Adrenal gland (tissue), 12 donors: ENCODE measurements around the gene TADA2B. TPM values are rescaled to one million over a fixed set of nuclear protein-coding genes. Genes with fewer than 3 reads are reported as not detected.

Experiments used
- DNase-seq, 7 donors: peaks; one replicate each; pipeline ENCODE4 v3.0.0-alpha.2; 2019 to 2020
- H3K27ac ChIP-seq, 5 donors: fragments of 200-600 bp; sonication (generic) in 4 of 5; 1 replicate in 3 of 5; 2 replicates in 2 of 5; pipeline versions ENCODE4 v1.5.1 to v1.8.0; 2016 to 2020; ENCODE audit warnings: mild to moderate bottlenecking in 1 of 5
- H3K27me3 ChIP-seq: fragments of 200-600 bp; 2 replicates; pipeline ENCODE4 v1.8.0; 2021
- H3K36me3 ChIP-seq, 2 donors: fragments of 200-600 bp; replicated peaks in 1 of 2; 1 replicate in 1 of 2; 2 replicates in 1 of 2; pipeline versions ENCODE4 v1.5.1 to v1.8.0; 2018 to 2022
- H3K4me1 ChIP-seq, 2 donors: fragments of 200-600 bp; replicated peaks in 1 of 2; 1 replicate in 1 of 2; 2 replicates in 1 of 2; pipeline versions ENCODE4 v1.5.1 to v1.8.0; 2018 to 2021
- H3K4me3 ChIP-seq, 4 donors: fragments of 200-600 bp; sonication (generic) in 3 of 4; one replicate each; pipeline ENCODE4 v1.5.1; 2016 to 2018
- H3K9me3 ChIP-seq, 3 donors: fragments of 200-600 bp; sonication (generic) in 1 of 3; replicated peaks in 1 of 3; 1 replicate in 2 of 3; 2 replicates in 1 of 3; pipeline versions ENCODE4 v1.5.1 to v1.8.0; 2016 to 2021
- POLR2A ChIP-seq, 2 donors: fragments of 450-650 bp; IDR thresholded peaks; one replicate each; pipeline ENCODE4 v1.6.1; 2017; ENCODE audit warnings: antibody characterized with exemption in 2 of 2, mild to moderate bottlenecking in 2 of 2, moderate library complexity in 1 of 2
- WGBS, 4 donors: extraction: QIAGEN DNeasy Blood & Tissue Kit in 2 of 4; methylation state at CpG; one replicate each; pipeline versions ENCODE4 v1.1.5 to v1.1.7; 2013 to 2017; 5-methylcytosine and 5-hydroxymethylcytosine counted together
- intact Hi-C, 2 donors: fragments of 100-400 bp; cut with DNase I; formaldehyde crosslinking; loops; one replicate each; pipeline versions ENCODE4 v1.14.1 to v1.15.0; 2022 to 2023
- polyA plus RNA-seq, 3 donors: library from polyadenylated mRNA; stranded (reverse); fragments of 200-250 nt in 2 of 3; fragments of 350-450 nt in 1 of 3; fragmentation: Illumina TruSeq in 1 of 3; extraction: RNeasy Lipid Tissue Mini Kit (QIAGEN cat#74804) in 1 of 3; gene quantifications; one replicate each; pipeline ENCODE4 v1.2.3, GENCODE V29; 2013 to 2014
- total RNA-seq, 9 donors: library from RNA; depleted of rRNA in 4 of 9; stranded (reverse); fragments of >200 nt in 4 of 9; fragments of 120-200 nt in 1 of 9; fragmentation: NEBNext Ultra II Directional in 1 of 9; extraction: Animal tissue kit (Norgen Biotek cat#: 25700) in 1 of 9; gene quantifications; one replicate each; pipeline versions ENCODE4 v1.1.0 to v1.2.4, GENCODE V29; 2013 to 2023
- TF ChIP-seq, protein P1 (sequence below), 6 experiments: fragments of 450-650 bp in 4 of 6; fragments of 200-600 bp in 2 of 6; sonication (generic) in 1 of 6; IDR thresholded peaks; 1 replicate in 5 of 6; 2 replicates in 1 of 6; pipeline versions ENCODE4 v1.5.1 to v1.8.0; 2016 to 2021; ENCODE audit warnings: antibody characterized with exemption in 6 of 6, mild to moderate bottlenecking in 2 of 6, moderate library complexity in 1 of 6
- donor health status: healthy with polysubstance abuse.
- donor health status: Bipolar disorder and iron deficiency.
- donor health status: DM: yes; HTN: yes; CAD: no.
- donor health status: DM: no; HTN: no; CAD: no.
- donor health status: DM: no; HTN: no; CAD: no.
- donor health status: DM: yes; HTN: yes; CAD: no.

TADA2B gene
- total and polyA plus RNA-seq, 12 donors: 13.3 to 60.8 (median 32.4) TPM

GRCh38 chr4:7027284-7027683 lies 15.9 kb upstream of the TADA2B start:
- no peaks in the 10 kb centered on the region for H3K9me3 ChIP-seq
- DNase-seq: no peak
- H3K4me3 ChIP-seq: no peak overlapping the region
- H3K36me3 ChIP-seq: peaks cover 0 to 77% of the 10 kb centered on the region in 2 donors
- peaks cover 4 to 6% of the 10 kb centered on the region in 2 donors for H3K4me1 ChIP-seq
- H3K27ac ChIP-seq: no peak overlapping the region
- WGBS, 4 donors: 90 to 96% (median 94%) methylated on average over 7 of the region's 7 CpGs
- intact Hi-C loops: no loop called here
- H3K27me3 ChIP-seq: no peaks in the 10 kb centered on the region
- no peak for TF ChIP-seq POLR2A (IDR thresholded peaks at IDR 0.05)
- TF ChIP-seq, protein P1, sequence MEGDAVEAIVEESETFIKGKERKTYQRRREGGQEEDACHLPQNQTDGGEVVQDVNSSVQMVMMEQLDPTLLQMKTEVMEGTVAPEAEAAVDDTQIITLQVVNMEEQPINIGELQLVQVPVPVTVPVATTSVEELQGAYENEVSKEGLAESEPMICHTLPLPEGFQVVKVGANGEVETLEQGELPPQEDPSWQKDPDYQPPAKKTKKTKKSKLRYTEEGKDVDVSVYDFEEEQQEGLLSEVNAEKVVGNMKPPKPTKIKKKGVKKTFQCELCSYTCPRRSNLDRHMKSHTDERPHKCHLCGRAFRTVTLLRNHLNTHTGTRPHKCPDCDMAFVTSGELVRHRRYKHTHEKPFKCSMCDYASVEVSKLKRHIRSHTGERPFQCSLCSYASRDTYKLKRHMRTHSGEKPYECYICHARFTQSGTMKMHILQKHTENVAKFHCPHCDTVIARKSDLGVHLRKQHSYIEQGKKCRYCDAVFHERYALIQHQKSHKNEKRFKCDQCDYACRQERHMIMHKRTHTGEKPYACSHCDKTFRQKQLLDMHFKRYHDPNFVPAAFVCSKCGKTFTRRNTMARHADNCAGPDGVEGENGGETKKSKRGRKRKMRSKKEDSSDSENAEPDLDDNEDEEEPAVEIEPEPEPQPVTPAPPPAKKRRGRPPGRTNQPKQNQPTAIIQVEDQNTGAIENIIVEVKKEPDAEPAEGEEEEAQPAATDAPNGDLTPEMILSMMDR (IDR thresholded peaks at IDR 0.05): no peak

DNA sequence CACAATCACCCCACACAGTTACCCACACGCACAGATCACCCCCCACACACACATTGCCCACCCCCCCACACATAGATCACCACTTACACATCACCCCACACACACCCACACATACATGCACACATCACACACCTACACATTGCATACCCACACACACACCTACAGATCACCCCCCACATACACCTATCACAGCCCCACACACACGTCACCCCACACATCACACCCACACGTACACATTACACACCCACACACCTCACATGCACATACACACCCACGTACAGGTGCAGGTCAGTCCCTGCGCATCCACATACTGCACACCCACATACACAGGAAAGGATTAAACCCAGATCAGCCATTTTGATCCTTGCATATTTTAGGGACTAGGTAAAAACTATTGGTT lies 15.3 kb upstream of the TADA2B start:
- WGBS, 4 donors: 57 to 87% (median 68%) methylated on average over 5 of the region's 5 CpGs
- intact Hi-C loops: no loop called here
- DNase-seq: no peak
- Histone ChIP-seq H3K9me3 (no peaks in the 10 kb centered on the region), H3K4me3 (no peak overlapping the region), H3K27ac (no peak overlapping the region), H3K27me3 (no peaks in the 10 kb centered on the region), H3K4me1 (no peaks in the 10 kb centered on the region), H3K36me3 (peaks cover 0 to 75% of the 10 kb centered on the region in 2 donors)
- TF ChIP-seq, protein P1 (IDR thresholded peaks at IDR 0.05): no peak
- TF ChIP-seq POLR2A (IDR thresholded peaks at IDR 0.05): no peak

DNA sequence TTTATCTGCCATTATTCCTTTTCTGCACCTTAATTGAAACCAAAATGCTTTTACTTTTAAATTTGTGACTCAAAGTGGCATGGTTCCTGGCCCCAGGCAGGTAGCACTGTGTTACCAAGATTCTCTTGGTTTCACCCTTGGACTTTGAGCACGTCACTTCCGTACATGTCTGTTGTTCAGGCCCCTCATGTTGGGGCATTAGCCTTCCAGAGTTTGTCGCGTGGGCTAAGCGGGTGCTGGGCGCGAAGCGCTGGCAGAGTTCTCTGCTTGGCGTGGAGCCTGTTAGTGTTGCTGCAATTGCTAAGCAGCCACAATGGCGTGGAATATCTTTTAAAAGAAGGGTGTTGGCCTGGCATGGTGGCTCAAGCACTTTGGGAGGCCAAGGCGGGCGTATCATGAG lies 14.0 kb upstream of the TADA2B start:
- no peak overlapping the region for H3K4me3 ChIP-seq
- H3K36me3 ChIP-seq: peaks cover 0 to 62% of the 10 kb centered on the region in 2 donors
- no peaks in the 10 kb centered on the region for H3K4me1 ChIP-seq
- no peak for DNase-seq
- no peak for TF ChIP-seq POLR2A (IDR thresholded peaks at IDR 0.05)
- TF ChIP-seq, protein P1 (IDR thresholded peaks at IDR 0.05): no peak
- H3K27me3 ChIP-seq: no peaks in the 10 kb centered on the region
- H3K9me3 ChIP-seq: no peaks in the 10 kb centered on the region
- no peak overlapping the region for H3K27ac ChIP-seq
- intact Hi-C loops: no loop called here
- WGBS, 4 donors: 92 to 96% (median 95%) methylated on average over 12 of the region's 12 CpGs

GRCh38 chr4:7029921-7030320 lies 13.3 kb upstream of the TADA2B start:
- Histone ChIP-seq H3K36me3 (peaks cover 0 to 55% of the 10 kb centered on the region in 2 donors), H3K4me3 (no peak overlapping the region), H3K9me3 (no peaks in the 10 kb centered on the region), H3K4me1 (no peaks in the 10 kb centered on the region), H3K27me3 (no peaks in the 10 kb centered on the region), H3K27ac (no peak overlapping the region)
- no peak for DNase-seq
- no peak for TF ChIP-seq POLR2A (IDR thresholded peaks at IDR 0.05)
- TF ChIP-seq, protein P1 (IDR thresholded peaks at IDR 0.05): no peak
- WGBS, 4 donors: 89 to 98% (median 95%) methylated on average over 7 to 10 of the region's 10 CpGs
- intact Hi-C loops: no loop called here
